Liver (tissue), 2 donors: Measurements from ENCODE around the gene CPT1A.

Source experiments
- CTCF ChIP-seq: fragments of 150-350 bp; IDR thresholded peaks from 2 replicates; pipeline ENCODE4 v1.5.1; 2017; ENCODE audit warnings: improper control_type of control experiment, low read depth, low read length; ENCODE audit not compliant: missing input control
- FOXA1 ChIP-seq: IDR thresholded peaks from 2 replicates; pipeline ENCODE4 v1.6.1; 2016; ENCODE audit warnings: antibody characterized with exemption
- donor health status: healthy.

- TF ChIP-seq CTCF: no peak
- TF ChIP-seq FOXA1: no peak
These were observed 107.6 kb downstream of the CPT1A start for GRCh38 chr11:68734111-68734510.
